GM06990 (cell line): ENCODE measurements around the gene EDN2.

Source experiments
- DNase-seq: peaks from one replicate; pipeline ENCODE4 v3.0.0-alpha.2; 2011; ENCODE audit not compliant: insufficient read length; ENCODE audit errors: extremely low read depth
- H3K27me3 ChIP-seq: replicated peaks from 2 replicates; pipeline ENCODE4 v1.6.0; 2011; ENCODE audit warnings: low read length; ENCODE audit not compliant: control insufficient read depth, insufficient read depth
- H3K36me3 ChIP-seq: 2 replicates; pipeline ENCODE4 v1.5.1; 2011; ENCODE audit warnings: low read length; ENCODE audit not compliant: control insufficient read depth, insufficient read depth
- H3K4me3 ChIP-seq: replicated peaks from 2 replicates; pipeline ENCODE4 v1.5.1; 2011; ENCODE audit warnings: low read depth, mild to moderate bottlenecking, control low read depth, low read length
- CTCF ChIP-seq: IDR thresholded peaks from 2 replicates; pipeline ENCODE4 v1.5.1; 2011; ENCODE audit warnings: low read length, control low read depth, mild to moderate bottlenecking, inconsistent platforms; ENCODE audit not compliant: insufficient read depth, poor library complexity, severe bottlenecking

The EDN2 gene

DNA sequence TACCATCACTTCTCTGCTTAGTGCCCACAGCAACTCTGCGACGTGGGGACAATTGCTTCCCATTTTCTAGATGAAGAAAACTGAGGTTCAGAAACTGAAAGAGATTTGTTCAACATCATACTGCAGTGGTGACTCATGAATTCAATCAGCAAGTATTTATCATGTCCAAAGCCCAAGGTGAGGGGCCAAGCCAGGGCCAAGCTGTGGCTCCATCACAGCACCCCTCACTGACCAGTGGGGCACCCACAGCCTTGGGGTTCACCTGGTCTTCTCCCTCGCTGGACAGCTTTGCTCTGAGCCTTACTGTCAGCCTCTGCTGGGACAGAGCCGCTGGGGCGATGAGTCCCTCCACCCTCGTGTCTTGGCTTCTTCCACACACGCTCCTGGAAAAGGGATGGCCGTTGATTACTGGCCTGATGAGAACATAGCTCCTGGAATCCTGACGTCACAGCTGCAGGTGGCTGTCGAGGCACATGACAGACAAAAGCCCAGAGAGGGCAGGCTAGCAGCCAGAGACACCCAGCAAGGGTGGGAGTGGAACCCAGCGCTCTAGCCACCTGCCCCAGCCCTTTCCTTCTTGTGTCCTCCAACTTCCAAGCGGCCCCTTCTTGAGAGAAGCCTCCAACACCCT, 6.2 kb downstream of the EDN2 start:
- DNase-seq = no peak
- Histone ChIP-seq H3K4me3 (no peak overlapping the region), H3K27me3 (no peaks in the 10 kb centered on the region), H3K36me3 (no peaks in the 10 kb centered on the region)
- TF ChIP-seq CTCF = no peak

- Histone ChIP-seq H3K27me3 (no peaks in the 10 kb centered on the region), H3K4me3 (no peak overlapping the region), H3K36me3 (no peaks in the 10 kb centered on the region)
- no peak for DNase-seq
- TF ChIP-seq CTCF = no peak
These were observed 7.6 kb downstream of the EDN2 start for GRCh38 chr1:41476807-41477361.

DNA sequence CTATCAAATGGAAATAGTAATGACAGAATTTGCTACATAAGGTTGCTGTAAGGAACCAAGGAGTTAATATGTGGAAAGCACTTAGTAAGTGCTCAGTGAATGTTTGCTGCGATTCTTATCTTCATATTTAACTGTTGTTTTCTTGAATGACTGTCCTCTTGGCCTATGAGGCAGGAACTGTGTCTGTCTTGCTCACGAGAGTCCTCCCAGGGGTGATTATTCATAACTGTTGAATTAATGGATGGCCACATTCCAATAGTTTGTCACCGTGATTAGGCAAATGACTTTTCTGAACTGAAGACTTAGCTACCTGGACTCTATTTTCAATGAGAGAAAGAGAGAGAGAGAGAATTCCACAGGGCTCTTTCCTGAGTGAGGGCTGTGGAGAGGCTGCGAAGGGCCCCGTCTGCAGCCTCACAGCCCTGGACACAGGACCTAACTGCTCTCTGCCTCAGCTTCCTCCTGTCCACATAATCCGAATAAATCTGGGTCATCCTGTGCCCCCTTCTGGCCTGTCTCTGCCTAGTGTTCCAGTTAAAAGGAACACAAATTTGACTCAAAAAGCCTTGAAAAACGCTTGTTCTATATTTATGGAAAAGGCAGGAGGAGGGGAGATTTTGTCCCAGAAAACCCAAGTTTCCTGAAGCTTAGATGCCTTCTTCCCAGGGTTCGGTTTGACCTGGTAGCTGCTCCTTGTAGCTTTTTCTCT, 8.5 kb downstream of the EDN2 start:
- no peak for DNase-seq
- Histone ChIP-seq H3K27me3 (no peaks in the 10 kb centered on the region; the same call in 1 of the 2 replicates), H3K4me3 (no peak overlapping the region), H3K36me3 (no peaks in the 10 kb centered on the region)
- no peak for TF ChIP-seq CTCF

GRCh38 chr1:41475346-41475745, 9.1 kb downstream of the EDN2 start:
- no peak for DNase-seq
- TF ChIP-seq CTCF = no peak
- Histone ChIP-seq H3K27me3 (no peaks in the 10 kb centered on the region; the same call in 1 of the 2 replicates), H3K36me3 (no peaks in the 10 kb centered on the region), H3K4me3 (no peak overlapping the region)

GRCh38 chr1:41474490-41475271, 9.8 kb downstream of the EDN2 start:
- no peak for DNase-seq
- no peak for TF ChIP-seq CTCF
- H3K4me3 ChIP-seq = no peak overlapping the region
- no peaks in the 10 kb centered on the region for H3K36me3 ChIP-seq
- no peaks in the 10 kb centered on the region; the same call in 1 of the 2 replicates for H3K27me3 ChIP-seq
